NCI-H2029 (cell line): ENCODE measurements around the gene PCNX3.
"Not testable (repeated sequence)": the region's sequence is repeated elsewhere in the genome, so short reads cannot be mapped to it uniquely, and the experiment has no call there.

ENCODE experiments used
- DNase-seq: peaks from one replicate; lab custom pipeline; 2025; lab: John Stamatoyannopoulos, UW

The PCNX3 gene

GRCh38 chr11:65620666-65621065 is 5.1 kb downstream of the PCNX3 start:
- no peak for DNase-seq

- DNase-seq, result no peak
Measured at GRCh38 chr11:65621460-65621859, 5.9 kb downstream of the PCNX3 start.

- DNase-seq, result no peak
Measured at GRCh38 chr11:65622011-65622410, 6.4 kb downstream of the PCNX3 start.

DNA sequence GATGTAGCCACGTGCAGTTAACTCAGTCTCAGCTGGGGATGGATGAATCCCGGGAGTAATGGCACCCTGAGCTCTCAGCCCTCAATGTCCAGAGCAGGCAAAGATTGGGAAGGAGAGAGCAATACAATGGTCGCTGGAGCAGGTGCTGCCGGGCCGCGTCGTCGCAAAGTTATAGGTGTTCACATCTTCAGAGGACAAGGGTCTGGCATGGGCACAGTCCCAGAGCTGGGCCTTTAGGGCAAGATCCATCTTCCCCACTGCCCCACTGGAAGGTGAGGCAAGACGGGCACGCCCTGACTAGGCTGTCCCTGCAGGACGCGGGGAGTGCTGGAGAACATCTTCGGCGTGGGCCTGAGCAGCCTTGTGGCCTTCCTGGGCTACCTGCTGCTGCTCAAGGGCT is 7.6 kb downstream of the PCNX3 start:
- no peak for DNase-seq

DNA sequence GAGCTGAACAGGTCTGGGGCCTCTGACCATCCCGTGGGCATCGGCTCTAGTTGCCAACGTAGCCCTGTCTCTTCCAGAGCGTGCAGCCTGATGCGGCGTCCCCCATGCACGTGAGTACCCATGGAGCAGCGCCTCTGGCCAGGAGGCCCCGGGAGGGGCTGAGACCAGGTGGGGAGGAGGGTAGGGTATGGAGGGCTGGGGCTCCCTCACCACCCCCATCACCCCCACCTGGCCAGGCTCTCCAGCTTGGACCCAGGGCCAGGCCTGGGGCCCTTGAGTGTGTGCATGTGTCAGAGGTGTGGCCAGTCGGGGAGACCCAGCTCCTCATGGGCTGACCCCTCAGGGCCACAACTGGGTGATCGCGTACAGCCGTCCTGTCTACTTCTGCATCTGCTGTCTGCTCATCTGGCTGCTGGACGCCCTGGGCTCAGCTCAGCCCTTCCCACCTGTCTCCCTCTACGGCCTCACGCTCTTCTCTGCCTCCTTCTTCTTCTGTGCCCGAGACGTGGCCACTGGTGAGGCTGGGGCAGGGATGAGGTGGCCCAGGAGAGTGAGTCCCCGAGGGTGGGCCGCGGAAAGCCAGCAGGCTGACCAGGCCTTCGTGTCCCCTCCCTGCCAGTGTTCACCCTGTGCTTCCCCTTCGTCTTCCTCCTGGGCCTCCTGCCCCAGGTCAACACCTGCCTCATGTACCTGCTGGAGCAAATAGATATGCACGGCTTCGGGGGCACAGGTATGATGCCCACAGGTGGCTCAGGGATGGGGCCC is 8.5 kb downstream of the PCNX3 start:
- no peak for DNase-seq

GRCh38 chr11:65624931-65625627 is 9.5 kb downstream of the PCNX3 start:
- DNase-seq, result no peak

DNA sequence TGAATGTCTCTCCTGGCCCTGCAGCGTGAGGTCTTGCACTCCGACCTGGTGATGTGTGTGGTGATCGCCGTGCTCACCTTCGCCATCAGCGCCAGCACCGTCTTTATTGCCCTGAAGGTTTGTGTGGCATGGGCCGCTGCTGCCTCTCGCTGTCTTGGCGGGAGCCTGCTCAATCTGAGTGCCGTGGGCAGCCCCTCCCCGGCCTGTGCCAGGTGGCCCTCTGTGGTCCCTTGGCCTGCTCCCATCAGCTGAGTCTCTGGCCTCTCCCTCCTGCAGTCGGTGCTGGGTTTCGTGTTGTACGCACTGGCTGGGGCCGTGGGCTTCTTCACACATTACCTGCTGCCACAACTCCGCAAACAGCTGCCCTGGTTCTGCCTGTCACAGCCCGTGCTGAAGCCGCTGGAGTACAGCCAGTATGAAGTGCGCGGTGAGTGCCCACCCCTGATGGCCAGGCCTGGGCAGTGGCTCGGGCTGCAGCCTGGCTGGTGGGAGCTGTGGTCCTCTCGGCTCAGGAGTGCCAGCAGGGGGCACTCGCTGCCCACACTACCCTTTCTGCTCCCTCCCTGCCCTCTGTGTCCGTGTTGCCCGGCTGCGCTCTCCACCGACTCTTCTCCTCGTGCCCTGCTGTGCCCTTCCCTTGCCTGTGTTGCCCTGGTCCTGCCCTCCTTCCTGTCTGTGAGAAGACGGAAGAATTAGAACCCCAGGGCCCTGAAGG is 10.2 kb downstream of the PCNX3 start:
- no peak for DNase-seq

DNA sequence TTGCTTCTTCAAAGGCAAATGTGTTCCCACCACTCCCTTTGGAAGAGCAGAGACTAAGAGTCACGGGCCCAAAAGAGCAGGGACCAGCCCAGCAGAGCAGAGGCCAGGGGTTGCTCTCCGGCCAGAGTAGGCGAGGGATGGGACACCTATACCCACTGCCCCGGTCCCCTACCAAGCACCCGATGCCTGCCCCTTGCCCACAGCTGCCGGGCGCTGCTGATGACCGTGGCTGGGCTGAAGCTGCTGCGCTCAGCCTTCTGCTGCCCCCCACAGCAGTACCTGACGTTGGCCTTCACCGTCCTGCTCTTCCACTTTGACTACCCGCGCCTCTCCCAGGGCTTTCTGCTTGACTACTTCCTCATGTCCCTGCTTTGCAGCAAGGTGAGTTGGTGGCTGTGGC is 11.6 kb downstream of the PCNX3 start:
- no peak for DNase-seq

GRCh38 chr11:65629579-65629978 is 14.0 kb downstream of the PCNX3 start:
- no peak for DNase-seq

DNA sequence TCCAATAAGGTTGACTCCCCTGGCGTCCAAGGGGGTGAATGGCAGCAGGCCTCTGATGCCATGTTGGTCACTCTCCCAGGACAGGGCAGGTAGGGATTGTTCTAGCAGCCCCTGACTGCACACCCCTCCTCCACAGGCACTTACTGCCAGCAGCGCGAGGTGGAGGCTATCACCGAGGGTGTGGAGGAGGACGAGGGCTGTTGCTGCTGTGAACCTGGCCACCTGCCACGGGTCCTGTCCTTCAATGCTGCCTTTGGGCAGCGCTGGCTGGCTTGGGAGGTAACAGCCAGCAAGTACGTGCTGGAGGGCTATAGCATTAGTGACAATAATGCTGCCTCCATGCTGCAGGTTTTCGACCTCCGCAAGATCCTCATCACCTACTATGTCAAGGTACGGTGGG is 14.6 kb downstream of the PCNX3 start:
- no peak for DNase-seq

- DNase-seq, result no peak
Measured at GRCh38 chr11:65633390-65634108, 18.0 kb downstream of the PCNX3 start.

DNA sequence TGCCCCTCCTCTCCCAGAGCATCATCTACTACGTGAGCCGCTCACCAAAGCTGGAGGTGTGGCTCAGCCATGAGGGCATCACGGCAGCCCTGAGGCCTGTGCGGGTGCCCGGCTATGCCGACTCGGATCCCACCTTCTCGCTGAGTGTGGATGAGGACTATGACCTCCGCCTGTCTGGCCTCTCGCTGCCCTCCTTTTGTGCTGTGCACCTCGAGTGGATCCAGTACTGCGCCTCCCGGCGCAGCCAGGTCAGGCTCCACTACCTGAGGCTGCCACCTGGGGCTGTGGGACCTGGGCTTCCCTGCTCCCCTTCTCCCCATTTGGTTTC is 18.5 kb downstream of the PCNX3 start:
- DNase-seq, result no peak

- DNase-seq, result no peak
Measured at GRCh38 chr11:65634440-65634839, 18.9 kb downstream of the PCNX3 start.

DNA sequence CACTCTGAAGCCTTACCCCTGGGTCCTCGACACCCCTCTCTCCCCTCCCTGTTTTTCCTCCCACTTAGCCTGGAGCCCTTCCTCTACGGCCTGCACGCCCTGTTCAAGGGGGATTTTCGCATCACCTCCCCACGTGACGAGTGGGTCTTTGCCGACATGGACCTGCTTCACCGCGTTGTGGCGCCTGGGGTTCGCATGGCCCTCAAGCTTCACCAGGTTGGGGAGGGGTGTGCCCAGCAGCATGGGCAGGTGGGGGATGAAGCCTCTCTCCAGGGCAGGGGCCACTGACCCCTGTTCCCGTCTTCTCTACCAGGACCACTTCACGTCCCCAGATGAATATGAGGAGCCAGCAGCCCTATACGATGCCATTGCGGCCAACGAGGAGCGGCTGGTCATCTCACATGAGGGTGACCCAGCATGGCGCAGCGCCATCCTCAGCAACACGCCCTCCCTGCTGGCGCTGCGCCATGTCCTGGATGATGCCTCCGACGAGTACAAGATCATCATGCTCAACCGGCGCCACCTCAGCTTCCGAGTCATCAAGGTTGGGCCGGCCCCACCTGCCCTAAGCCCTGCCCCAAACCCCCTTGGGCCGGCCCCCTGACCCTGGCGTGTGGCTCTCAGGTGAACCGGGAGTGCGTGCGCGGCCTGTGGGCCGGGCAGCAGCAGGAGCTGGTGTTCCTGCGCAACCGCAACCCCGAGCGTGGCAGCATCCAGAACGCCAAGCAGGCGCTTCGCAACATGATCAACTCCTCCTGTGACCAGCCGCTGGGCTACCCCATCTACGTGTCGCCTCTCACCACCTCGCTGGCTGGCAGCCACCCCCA is 19.5 kb downstream of the PCNX3 start:
- DNase-seq, result no peak

- no peak for DNase-seq
Measured at GRCh38 chr11:65636108-65637031, 20.8 kb downstream of the PCNX3 start.

DNA sequence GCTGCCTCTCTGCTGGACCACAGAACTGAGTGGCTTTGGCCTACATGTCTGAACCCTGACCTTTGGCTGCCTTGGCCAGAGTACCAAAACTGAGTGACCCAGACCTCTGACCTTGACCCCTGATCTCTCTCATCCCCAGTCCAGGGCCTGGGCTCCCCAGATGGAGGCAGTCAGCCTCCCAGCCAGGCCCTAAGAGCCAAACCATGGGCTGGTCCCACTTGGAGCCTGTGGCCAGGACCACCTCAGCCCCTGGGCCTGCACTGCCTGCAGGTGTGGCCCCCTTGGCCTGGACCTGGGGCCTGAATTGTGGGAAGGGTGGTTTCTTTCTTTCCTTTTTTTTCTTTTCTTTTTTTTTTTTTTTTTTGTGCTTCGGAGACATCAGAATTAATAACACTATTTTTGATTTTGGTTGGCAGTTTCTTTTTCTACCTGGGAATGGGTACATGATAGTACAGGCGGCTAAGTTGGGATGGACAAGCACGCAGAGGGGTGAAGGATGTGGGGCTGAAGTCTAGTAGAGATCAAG is 21.5 kb downstream of the PCNX3 start:
- no peak for DNase-seq

DNA sequence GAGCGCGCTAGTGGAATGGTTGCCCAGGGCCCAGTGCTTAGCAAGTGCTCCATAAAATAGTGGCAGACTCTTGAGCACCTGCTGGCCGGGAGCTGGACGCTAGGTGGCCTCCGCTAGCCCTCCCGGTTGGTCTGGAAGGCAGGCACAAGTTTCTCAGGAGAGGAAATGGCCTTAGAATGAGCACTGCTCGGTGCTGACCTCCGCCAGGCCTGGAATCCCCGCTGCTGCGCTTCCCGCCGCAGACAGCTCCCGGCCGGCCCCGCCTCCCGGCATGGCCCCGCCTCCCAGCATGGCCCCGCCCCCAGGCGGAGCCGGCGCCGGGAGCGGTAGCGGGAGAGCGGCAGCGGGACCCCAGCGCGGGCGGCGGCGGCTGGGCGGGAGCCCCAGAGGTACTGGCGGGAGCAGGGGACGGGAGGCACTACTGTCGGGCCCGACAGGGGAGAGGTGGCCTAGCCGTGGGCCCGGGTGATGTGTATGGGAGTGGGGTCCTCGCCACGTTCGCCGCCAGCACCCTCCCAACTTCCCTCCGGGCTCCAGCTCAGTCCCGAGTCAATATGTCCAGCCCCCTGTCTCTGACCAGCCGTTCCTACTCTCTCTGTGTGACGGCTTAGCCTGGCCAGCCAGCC is 22.3 kb downstream of the PCNX3 start, which contains the start of gene SIPA1:
SIPA1 (plus strand) TSS at position 308 of the 626 bp plus-strand sequence. CDS start 2,821 bp downstream, outside the sequence.
- DNase-seq, result peak; percentile 47

DNA sequence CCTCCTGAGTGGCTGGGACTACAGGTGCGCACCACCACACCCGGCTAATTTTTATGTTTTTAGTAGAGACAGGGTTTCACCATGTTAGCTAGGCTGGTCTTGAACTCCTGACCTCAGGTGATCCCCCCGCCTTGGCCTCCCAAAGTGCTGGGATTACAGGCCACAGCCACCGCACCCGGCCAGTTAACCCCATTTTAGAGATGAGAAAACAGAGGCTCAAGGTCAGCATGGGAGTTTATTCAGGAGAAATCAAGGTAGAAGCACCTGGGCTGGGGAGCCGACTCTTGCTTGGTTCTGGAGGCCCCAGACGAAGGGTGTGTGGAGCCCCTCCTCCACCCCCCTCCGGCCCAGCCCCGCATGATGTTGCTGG is 23.6 kb downstream of the PCNX3 start:
- DNase-seq, result not testable (repeated sequence)

GRCh38 chr11:65639623-65640482 is 24.3 kb downstream of the PCNX3 start:
- DNase-seq, result no peak
